K562 (cell line): ENCODE results near the gene PAQR7. TPM values are rescaled to one million over a fixed set of nuclear protein-coding genes. Genes with fewer than 3 reads are reported as not detected.

ENCODE experiments used
- CBX8 ChIP-seq: fragments of 200-600 bp; sonication (generic); IDR thresholded peaks from 2 replicates; pipeline ENCODE4 v1.6.1; 2012; ENCODE audit warnings: borderline replicate concordance, mixed run types, low read depth, mild to moderate bottlenecking, moderate library complexity, mixed read lengths, low read length, control low read depth, inconsistent platforms; ENCODE audit not compliant: poor library complexity, severe bottlenecking; ENCODE audit errors: extremely low read depth
- DEAF1 ChIP-seq: fragments of 450-650 bp; formaldehyde crosslinking; IDR thresholded peaks from 2 replicates; pipeline ENCODE4 v1.4.0; 2020; ENCODE audit warnings: mild to moderate bottlenecking, moderate library complexity
- E2F5 ChIP-seq: sonication (generic); formaldehyde crosslinking; IDR thresholded peaks from 2 replicates; pipeline ENCODE4 v1.8.0; 2022; ENCODE audit warnings: mild to moderate bottlenecking, missing genetic modification reagents
- ELK1 ChIP-seq: sonication (generic); formaldehyde crosslinking; IDR thresholded peaks from 2 replicates; pipeline ENCODE4 v1.8.1; 2022; ENCODE audit warnings: missing genetic modification reagents
- GABPB1 ChIP-seq: sonication (generic); formaldehyde crosslinking; IDR thresholded peaks from 2 replicates; pipeline ENCODE4 v1.8.0; 2022; ENCODE audit warnings: mild to moderate bottlenecking, missing genetic modification reagents
- GATA2 ChIP-seq: sonication (generic); formaldehyde crosslinking; IDR thresholded peaks from 2 replicates; pipeline ENCODE4 v1.4.0; 2020; ENCODE audit warnings: mild to moderate bottlenecking, missing genetic modification reagents
- HCFC1 ChIP-seq: IDR thresholded peaks from 2 replicates; pipeline ENCODE4 v1.6.1; 2012; ENCODE audit warnings: low read depth, low read length, improper control_type of control experiment
- NR1H2 ChIP-seq: sonication (generic); formaldehyde crosslinking; IDR thresholded peaks from 2 replicates; pipeline ENCODE4 v1.4.0; 2020; ENCODE audit warnings: mild to moderate bottlenecking, missing genetic modification reagents
- PCBP1 ChIP-seq: fragments of 200-400 bp; formaldehyde crosslinking; IDR thresholded peaks from 2 replicates; pipeline ENCODE4 v1.6.1; 2018; ENCODE audit warnings: mild to moderate bottlenecking, low read depth, low read length; ENCODE audit not compliant: poor library complexity, severe bottlenecking
- SMARCA4 ChIP-seq: fragments of 450-650 bp; IDR thresholded peaks from 2 replicates; pipeline ENCODE4 v1.6.1; 2016
- SMARCE1 ChIP-seq: fragments of 450-650 bp; IDR thresholded peaks from 2 replicates; pipeline ENCODE4 v1.7.1; 2016; ENCODE audit warnings: mild to moderate bottlenecking
- SREBF2 ChIP-seq: sonication (generic); formaldehyde crosslinking; IDR thresholded peaks from 2 replicates; pipeline ENCODE4 v1.4.0; 2020; ENCODE audit warnings: mild to moderate bottlenecking, missing genetic modification reagents
- THAP12 ChIP-seq: fragments of 250-450 bp; sonication (Bioruptor Pico); IDR thresholded peaks from 2 replicates; pipeline ENCODE4 v1.9.0; 2021; ENCODE audit warnings: mild to moderate bottlenecking, inconsistent platforms
- ZBTB43 ChIP-seq: sonication (generic); formaldehyde crosslinking; IDR thresholded peaks from 2 replicates; pipeline ENCODE4 v1.8.0; 2023; ENCODE audit warnings: mild to moderate bottlenecking, missing genetic modification reagents
- ZNF232 ChIP-seq: sonication (generic); formaldehyde crosslinking; IDR thresholded peaks from 2 replicates; pipeline ENCODE4 v1.8.0; 2022; ENCODE audit warnings: mild to moderate bottlenecking, missing genetic modification reagents
- ZNF24 ChIP-seq: fragments of 450-650 bp; IDR thresholded peaks from 2 replicates; pipeline ENCODE4 v1.6.1; 2016
- ZNF280B ChIP-seq: fragments of 250-450 bp; sonication (Bioruptor Pico); IDR thresholded peaks from 2 replicates; pipeline ENCODE4 v1.5.1; 2021; ENCODE audit warnings: mild to moderate bottlenecking
- polyA plus RNA-seq, 8 experiments: library from polyadenylated mRNA; depleted of rRNA in 4 of 8; stranded (reverse) in 5 of 8; unstranded in 3 of 8; fragments of >200 nt; fragmentation: Nextera tagmentation in 2 of 8; fragmentation: Illumina TruSeq in 1 of 8; extraction: Ambion mirVana in 2 of 8; extraction: Trizol in 1 of 8; gene quantifications; 2 replicates each; pipeline versions ENCODE4 v1.2.1 to v1.2.3, GENCODE V29; 2011 to 2014; ENCODE audit warnings: inconsistent platforms in 1 of 8, missing spikeins in 1 of 8
- total RNA-seq, 7 experiments: library from RNA; depleted of rRNA in 6 of 7; stranded (reverse); fragments of >200 nt in 6 of 7; fragmentation: Illumina TruSeq in 2 of 7; extraction: Trizol in 2 of 7; gene quantifications; 2 replicates each; pipeline versions ENCODE4 v1.2.1 to v1.2.3, GENCODE V29; 2011 to 2021; ENCODE audit warnings: low replicate concordance in 1 of 7

The PAQR7 gene
- total and polyA plus RNA-seq, 9 of the 15 experiments (the other 6 are each of a cell fraction or from before 2014, with no cell fraction given) = 1.1 to 5.2 (median 2.6) TPM

- TF ChIP-seq CBX8 (no peak), E2F5 (CRISPR knock-in tag) (peak; percentile 80; the same call in 1 of the 2 replicates), SMARCA4 (peak; percentile 29), ZNF280B (CRISPR knock-in tag) (no peak), SMARCE1 (peak; percentile 59), ELK1 (CRISPR knock-in tag) (no peak), ZNF232 (no peak; the same call in 1 of the 2 replicates), ZBTB43 (CRISPR knock-in tag) (peak; percentile 10; the same call in 1 of the 2 replicates), HCFC1 (peak; percentile 27), THAP12 (CRISPR knock-in tag) (peak; percentile 93), GABPB1 (CRISPR knock-in tag) (peak; percentile 72; the same call in 1 of the 2 replicates), ZNF24 (no peak), SREBF2 (CRISPR knock-in tag) (no peak), PCBP1 (no peak), GATA2 (CRISPR knock-in tag) (no peak), NR1H2 (CRISPR knock-in tag) (no peak; the same call in 1 of the 2 replicates), DEAF1 (CRISPR knock-in tag) (no peak)
These were observed 16.4 kb downstream of the PAQR7 start, which contains the start of gene AUNIP (continued) for GRCh38 chr1:25858906-25859789.
